HG03196 (cell line): ENCODE results near the gene KIAA0825.

Experiments
- ATAC-seq: cut with Tn5 transposase; IDR thresholded peaks from one replicate; pipeline ENCODE4 v1.9.1; 2021; ENCODE audit not compliant: unreplicated experiment

Gene KIAA0825

GRCh38 chr5:94517490-94518488 lies 100.6 kb downstream of the KIAA0825 start:
- no peak for ATAC-seq

- ATAC-seq, result no peak
Measured at GRCh38 chr5:94516148-94516547, 102.3 kb downstream of the KIAA0825 start.

GRCh38 chr5:94508461-94509148 lies 109.8 kb downstream of the KIAA0825 start:
- ATAC-seq, result no peak

- ATAC-seq, result no peak
Measured at GRCh38 chr5:94505327-94506068, 112.9 kb downstream of the KIAA0825 start.

- ATAC-seq, result no peak
Measured at GRCh38 chr5:94503677-94504076, 114.7 kb downstream of the KIAA0825 start.

- ATAC-seq, result no peak
Measured at GRCh38 chr5:94501365-94501764, 117.0 kb downstream of the KIAA0825 start.

GRCh38 chr5:94499806-94500205 lies 118.6 kb downstream of the KIAA0825 start:
- ATAC-seq, result no peak

GRCh38 chr5:94498199-94498598 lies 120.2 kb downstream of the KIAA0825 start:
- no peak for ATAC-seq

GRCh38 chr5:94485067-94485466 lies 133.3 kb downstream of the KIAA0825 start:
- ATAC-seq, result no peak

- ATAC-seq, result no peak
Measured at GRCh38 chr5:94481059-94481458, 137.3 kb downstream of the KIAA0825 start.

GRCh38 chr5:94480486-94480885 lies 137.9 kb downstream of the KIAA0825 start:
- ATAC-seq, result no peak

GRCh38 chr5:94473936-94474335 lies 144.5 kb downstream of the KIAA0825 start:
- ATAC-seq, result no peak

GRCh38 chr5:94471521-94471920 lies 146.9 kb downstream of the KIAA0825 start:
- no peak for ATAC-seq

GRCh38 chr5:94470802-94471201 lies 147.6 kb downstream of the KIAA0825 start:
- ATAC-seq, result no peak

- no peak for ATAC-seq
Measured at GRCh38 chr5:94469894-94470329, 148.5 kb downstream of the KIAA0825 start.

GRCh38 chr5:94467954-94468930 lies 150.2 kb downstream of the KIAA0825 start:
- no peak for ATAC-seq

GRCh38 chr5:94467346-94467953 lies 151.0 kb downstream of the KIAA0825 start:
- no peak for ATAC-seq

GRCh38 chr5:94463739-94464138 lies 154.7 kb downstream of the KIAA0825 start:
- no peak for ATAC-seq

GRCh38 chr5:94461131-94461530 lies 157.3 kb downstream of the KIAA0825 start:
- ATAC-seq, result no peak

GRCh38 chr5:94459915-94460314 lies 158.5 kb downstream of the KIAA0825 start:
- no peak for ATAC-seq
